ENCODE results near the gene TRIM10.

- no peak for TF ChIP-seq CTCF (IDR thresholded peaks at IDR 0.05; ENCODE audit: insufficient read depth, low read length)
- TF ChIP-seq POLR2AphosphoS5 (IDR thresholded peaks at IDR 0.05; ENCODE audit: low read depth), result no peak
- no peak for TF ChIP-seq REST (IDR thresholded peaks at IDR 0.05; ENCODE audit: insufficient replicate concordance, low read depth)
- TF ChIP-seq GABPA (IDR thresholded peaks at IDR 0.05; ENCODE audit: low read depth), result no peak
- no peak for TF ChIP-seq SPI1 (IDR thresholded peaks at IDR 0.05; ENCODE audit: borderline replicate concordance, low read depth)
Measured at GRCh38 chr6:30202366-30202765, 41.4 kb upstream of the TRIM10 start.

All from HL-60 (cell line).